ENCODE results near the gene PIK3AP1.

DNA sequence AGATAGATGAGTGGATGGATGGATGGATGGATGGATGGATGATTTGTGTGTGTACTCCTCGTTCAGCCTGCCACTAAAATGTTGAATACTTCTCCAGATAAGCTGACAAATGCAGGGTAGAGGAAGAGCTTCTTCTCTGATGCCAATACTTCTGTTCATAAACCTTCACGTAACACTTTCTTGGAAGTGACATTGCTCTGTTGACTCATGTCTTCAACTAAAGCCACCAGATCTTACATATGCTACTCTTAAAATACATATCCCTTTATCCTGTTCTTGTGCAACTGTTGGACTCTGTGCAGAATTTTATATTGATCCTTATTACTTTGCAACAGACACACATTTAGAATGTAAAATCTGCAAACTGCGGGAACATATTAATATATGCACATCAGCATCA, 26.9 kb downstream of the PIK3AP1 start:
- TF ChIP-seq, protein P1, sequence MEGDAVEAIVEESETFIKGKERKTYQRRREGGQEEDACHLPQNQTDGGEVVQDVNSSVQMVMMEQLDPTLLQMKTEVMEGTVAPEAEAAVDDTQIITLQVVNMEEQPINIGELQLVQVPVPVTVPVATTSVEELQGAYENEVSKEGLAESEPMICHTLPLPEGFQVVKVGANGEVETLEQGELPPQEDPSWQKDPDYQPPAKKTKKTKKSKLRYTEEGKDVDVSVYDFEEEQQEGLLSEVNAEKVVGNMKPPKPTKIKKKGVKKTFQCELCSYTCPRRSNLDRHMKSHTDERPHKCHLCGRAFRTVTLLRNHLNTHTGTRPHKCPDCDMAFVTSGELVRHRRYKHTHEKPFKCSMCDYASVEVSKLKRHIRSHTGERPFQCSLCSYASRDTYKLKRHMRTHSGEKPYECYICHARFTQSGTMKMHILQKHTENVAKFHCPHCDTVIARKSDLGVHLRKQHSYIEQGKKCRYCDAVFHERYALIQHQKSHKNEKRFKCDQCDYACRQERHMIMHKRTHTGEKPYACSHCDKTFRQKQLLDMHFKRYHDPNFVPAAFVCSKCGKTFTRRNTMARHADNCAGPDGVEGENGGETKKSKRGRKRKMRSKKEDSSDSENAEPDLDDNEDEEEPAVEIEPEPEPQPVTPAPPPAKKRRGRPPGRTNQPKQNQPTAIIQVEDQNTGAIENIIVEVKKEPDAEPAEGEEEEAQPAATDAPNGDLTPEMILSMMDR (conservative IDR thresholded peaks at IDR 0.05; ENCODE audit: low read depth, low read length): no peak
- TF ChIP-seq POLR2A (IDR thresholded peaks at IDR 0.05; ENCODE audit: low read depth, low read length): no peak
- TF ChIP-seq FOS (IDR thresholded peaks at IDR 0.05; ENCODE audit: low read depth, low read length): no peak
- no peak for TF ChIP-seq RFX5 (IDR thresholded peaks at IDR 0.05; ENCODE audit: low read depth, low read length)
- TF ChIP-seq RCOR1 (IDR thresholded peaks at IDR 0.05; ENCODE audit: insufficient replicate concordance, low read length): no peak
- TF ChIP-seq, protein P2, sequence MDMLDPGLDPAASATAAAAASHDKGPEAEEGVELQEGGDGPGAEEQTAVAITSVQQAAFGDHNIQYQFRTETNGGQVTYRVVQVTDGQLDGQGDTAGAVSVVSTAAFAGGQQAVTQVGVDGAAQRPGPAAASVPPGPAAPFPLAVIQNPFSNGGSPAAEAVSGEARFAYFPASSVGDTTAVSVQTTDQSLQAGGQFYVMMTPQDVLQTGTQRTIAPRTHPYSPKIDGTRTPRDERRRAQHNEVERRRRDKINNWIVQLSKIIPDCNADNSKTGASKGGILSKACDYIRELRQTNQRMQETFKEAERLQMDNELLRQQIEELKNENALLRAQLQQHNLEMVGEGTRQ (IDR thresholded peaks at IDR 0.05; ENCODE audit: low read depth, low read length): no peak
